HG03095 (cell line): ENCODE results near the gene FKBP9.
"Not testable (repeated sequence)": the region's sequence is repeated elsewhere in the genome, so short reads cannot be mapped to it uniquely, and the experiment has no call there.

Experiments used
- ATAC-seq: cut with Tn5 transposase; IDR thresholded peaks from one replicate; pipeline ENCODE4 v1.9.1; 2021; ENCODE audit warnings: moderate library complexity; ENCODE audit not compliant: unreplicated experiment

FKBP9 gene

GRCh38 chr7:32947420-32947983, 9.7 kb upstream of the FKBP9 start:
- ATAC-seq = no peak

- no peak for ATAC-seq
Measured at GRCh38 chr7:32948202-32948601, 9.0 kb upstream of the FKBP9 start.

- ATAC-seq = no peak
Measured at GRCh38 chr7:32952876-32953275, 4.4 kb upstream of the FKBP9 start.

GRCh38 chr7:32958046-32959025, 1.1 kb downstream of the FKBP9 start:
- ATAC-seq = no peak

- not testable (repeated sequence) for ATAC-seq
Measured at GRCh38 chr7:32963880-32964301, 6.7 kb downstream of the FKBP9 start.

- ATAC-seq = peak; percentile 97
Measured at GRCh38 chr7:32964461-32965159, 7.4 kb downstream of the FKBP9 start.

- ATAC-seq = not testable (repeated sequence)
Measured at GRCh38 chr7:32966489-32967267, 9.4 kb downstream of the FKBP9 start.

- not testable (repeated sequence) for ATAC-seq
Measured at GRCh38 chr7:32967268-32967582, 10.0 kb downstream of the FKBP9 start.

- ATAC-seq = not testable (repeated sequence)
Measured at GRCh38 chr7:32971967-32972366, 14.7 kb downstream of the FKBP9 start.

GRCh38 chr7:32977159-32977558, 19.9 kb downstream of the FKBP9 start:
- not testable (repeated sequence) for ATAC-seq

GRCh38 chr7:32979246-32979645, 22.0 kb downstream of the FKBP9 start:
- not testable (repeated sequence) for ATAC-seq

- ATAC-seq = not testable (repeated sequence)
Measured at GRCh38 chr7:32979902-32980301, 22.7 kb downstream of the FKBP9 start.

GRCh38 chr7:32988148-32988547, 30.9 kb downstream of the FKBP9 start:
- ATAC-seq = peak; percentile 79

- ATAC-seq = not testable (repeated sequence)
Measured at GRCh38 chr7:32991068-32991585, 33.9 kb downstream of the FKBP9 start.

- ATAC-seq = not testable (repeated sequence)
Measured at GRCh38 chr7:32991975-32992700, 34.9 kb downstream of the FKBP9 start.

- not testable (repeated sequence) for ATAC-seq
Measured at GRCh38 chr7:32992750-32993149, 35.5 kb downstream of the FKBP9 start.

GRCh38 chr7:32997956-32998355, 40.7 kb downstream of the FKBP9 start:
- not testable (repeated sequence) for ATAC-seq

- ATAC-seq = peak; percentile 51
Measured at GRCh38 chr7:32998361-32999171, 41.3 kb downstream of the FKBP9 start.

- not testable (repeated sequence) for ATAC-seq
Measured at GRCh38 chr7:32999380-32999779, 42.1 kb downstream of the FKBP9 start.
